KG1 (cell line): ENCODE results near the gene LCA5.
"Not testable (repeated sequence)": the region's sequence is repeated elsewhere in the genome, so short reads cannot be mapped to it uniquely, and the experiment has no call there.

Experiments used
- DNase-seq: peaks from one replicate; lab custom pipeline; 2025; lab: John Stamatoyannopoulos, UW

LCA5 gene

DNA sequence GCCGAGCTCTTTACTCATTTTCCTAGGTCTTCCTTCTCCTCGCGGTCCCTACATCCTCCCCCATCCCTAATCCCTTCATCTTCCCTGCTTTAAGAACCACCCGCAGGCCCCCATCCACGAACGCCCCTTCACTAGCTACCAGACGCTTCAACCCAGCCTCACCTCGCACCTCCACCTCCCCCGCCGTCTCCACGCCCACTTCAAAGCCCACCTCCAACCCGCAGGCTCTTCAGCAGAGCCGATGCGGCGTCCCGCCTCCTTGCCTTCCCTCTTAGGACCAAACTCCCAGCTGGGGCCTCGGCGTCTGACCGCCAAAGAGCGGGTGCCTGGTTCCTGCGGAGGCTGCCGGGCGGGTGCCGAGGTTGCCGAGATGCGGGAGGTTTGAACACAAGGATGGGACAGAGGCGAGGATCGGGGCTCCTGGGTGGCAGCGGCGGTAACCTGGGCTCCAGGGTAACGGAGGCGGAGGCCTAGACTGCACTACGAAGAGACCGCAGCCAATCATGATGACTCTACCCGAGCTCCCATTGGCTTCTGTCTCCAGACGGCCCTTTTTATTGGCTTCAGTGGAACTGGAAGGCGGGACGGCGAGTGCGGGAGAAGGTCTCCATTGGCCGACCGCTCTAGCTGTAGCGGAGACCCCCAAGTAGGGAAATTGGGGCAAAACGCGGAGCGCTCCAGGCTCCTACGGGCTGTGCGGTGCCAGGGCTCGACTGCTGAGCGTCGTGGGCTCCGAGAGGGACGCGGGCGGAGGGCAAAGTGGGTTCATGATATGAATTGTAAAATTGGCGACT lies at the start of gene LCA5:
TSS of gene LCA5 (minus strand) at position 477 of the 794 bp plus-strand sequence. CDS start 18,536 bp downstream, outside the sequence.
- peak; percentile 93 for DNase-seq

DNA sequence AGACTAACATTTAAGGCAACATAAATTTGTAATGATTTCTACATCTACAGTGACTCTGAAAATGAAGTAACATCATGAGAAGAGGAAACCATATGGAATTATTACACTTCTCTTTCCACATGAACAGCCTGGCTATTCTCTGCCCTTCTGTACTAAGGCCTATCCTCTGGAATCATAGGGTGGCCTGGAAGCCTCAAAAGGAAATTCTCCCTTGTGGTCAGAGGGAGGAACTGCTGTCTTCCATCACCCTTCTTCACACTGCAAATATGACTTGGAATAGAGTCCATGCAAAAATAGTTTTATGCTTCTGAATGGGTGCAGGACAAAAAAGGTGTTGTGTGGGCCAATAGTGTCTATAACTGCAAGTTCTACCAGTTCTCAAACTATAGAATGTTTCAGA lies 49.3 kb upstream of the LCA5 start:
- DNase-seq = no peak

DNA sequence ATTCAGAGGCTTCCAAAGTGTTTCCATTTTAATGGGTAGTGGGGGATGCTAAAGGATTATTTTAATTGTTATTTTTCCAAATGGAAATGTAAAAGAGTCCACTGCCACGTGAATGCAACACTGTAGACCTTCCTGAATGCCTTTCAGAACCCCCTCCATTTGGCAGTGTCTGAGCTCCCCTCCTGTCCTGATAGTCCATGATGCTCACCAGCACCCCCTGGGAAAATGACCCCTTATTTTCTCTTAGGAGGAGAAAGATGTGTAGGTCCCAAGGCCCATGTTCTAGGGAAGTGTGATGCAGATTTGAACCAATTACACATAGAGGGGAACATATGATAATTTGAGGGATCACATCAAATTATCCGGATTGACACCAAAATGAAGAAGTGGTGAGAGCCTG lies 47.1 kb upstream of the LCA5 start:
- no peak for DNase-seq

DNA sequence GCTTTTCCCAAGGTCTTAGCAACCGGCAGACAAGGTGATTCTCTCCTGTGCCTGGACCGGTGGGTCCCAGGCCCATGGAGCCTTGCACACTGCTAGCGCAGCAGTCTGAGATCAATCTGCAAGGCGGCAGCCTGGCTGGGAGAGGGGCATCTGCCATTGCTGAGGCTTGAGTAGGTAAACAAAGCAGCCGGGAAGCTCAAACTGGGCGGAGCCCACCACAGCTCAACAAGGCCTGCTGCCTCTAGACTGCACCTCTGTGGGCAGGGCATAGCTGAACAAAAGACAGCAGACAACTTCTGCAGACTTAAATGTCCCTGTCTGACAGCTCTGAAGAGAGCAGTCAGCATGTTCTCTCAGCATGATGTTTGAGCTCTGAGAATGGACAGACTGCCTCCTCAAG lies 40.7 kb upstream of the LCA5 start:
- not testable (repeated sequence) for DNase-seq

DNA sequence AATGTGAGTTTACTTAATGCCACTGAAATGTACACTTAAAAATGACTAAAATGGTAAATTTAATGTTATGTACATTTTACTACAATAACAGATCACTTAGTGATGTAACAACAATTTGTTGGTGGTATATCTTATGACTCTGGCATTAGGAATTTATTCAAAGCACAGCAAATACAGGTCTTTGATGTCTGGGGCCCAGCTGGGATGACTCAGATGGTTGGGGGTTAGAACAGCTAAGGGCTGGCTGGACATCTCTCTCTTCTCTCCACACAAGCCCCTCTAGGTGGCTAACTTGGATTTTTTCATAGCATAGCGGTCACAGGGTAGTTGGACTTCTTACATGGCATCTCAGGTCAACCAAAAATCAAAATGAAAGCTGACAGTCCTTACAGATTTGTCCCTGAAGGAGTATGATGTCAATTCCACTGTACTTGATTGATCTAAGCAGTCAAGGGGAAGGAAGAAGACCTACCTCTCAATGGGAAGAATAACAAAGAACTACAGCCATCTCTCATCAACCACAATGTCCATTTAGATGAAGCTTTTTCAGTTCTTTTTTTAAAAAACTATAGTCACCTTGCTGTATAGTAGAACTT lies 37.5 kb upstream of the LCA5 start:
- no peak for DNase-seq

DNA sequence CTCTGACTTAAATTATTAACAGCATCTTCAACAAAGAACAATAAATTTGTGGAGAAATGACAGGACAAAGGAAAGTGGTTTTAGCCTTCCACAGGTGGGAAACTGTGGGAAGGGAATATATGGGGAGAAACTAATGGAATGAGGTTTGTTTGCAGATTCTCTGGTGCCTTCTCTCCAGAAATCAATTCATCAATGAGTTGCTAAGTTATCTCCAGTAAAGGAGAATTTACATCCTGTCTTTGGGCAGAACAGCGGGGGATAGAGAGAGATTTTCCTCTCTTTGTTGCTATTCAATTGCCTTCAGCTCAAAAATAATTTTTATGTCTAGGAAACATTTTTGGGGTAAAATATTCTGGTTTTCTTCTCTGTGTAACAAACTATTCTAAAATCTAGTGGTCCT lies 36.9 kb upstream of the LCA5 start:
- no peak for DNase-seq

DNA sequence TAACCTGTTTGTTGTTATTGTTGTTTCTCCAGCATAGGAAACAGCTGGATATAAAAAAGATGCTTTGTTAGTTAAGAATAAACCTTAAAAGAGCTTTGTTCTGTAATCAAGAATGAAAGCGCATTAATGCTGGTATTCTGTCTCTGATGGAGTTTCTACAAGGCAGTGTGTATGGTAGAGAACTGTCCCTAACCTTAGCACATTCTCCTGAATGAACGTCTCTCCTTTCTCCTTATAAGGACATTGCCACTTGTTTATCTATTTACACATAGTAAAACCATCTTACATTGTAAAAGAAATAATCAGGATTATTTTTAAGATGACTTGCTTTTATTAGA lies 33.8 kb upstream of the LCA5 start:
- DNase-seq = no peak

DNA sequence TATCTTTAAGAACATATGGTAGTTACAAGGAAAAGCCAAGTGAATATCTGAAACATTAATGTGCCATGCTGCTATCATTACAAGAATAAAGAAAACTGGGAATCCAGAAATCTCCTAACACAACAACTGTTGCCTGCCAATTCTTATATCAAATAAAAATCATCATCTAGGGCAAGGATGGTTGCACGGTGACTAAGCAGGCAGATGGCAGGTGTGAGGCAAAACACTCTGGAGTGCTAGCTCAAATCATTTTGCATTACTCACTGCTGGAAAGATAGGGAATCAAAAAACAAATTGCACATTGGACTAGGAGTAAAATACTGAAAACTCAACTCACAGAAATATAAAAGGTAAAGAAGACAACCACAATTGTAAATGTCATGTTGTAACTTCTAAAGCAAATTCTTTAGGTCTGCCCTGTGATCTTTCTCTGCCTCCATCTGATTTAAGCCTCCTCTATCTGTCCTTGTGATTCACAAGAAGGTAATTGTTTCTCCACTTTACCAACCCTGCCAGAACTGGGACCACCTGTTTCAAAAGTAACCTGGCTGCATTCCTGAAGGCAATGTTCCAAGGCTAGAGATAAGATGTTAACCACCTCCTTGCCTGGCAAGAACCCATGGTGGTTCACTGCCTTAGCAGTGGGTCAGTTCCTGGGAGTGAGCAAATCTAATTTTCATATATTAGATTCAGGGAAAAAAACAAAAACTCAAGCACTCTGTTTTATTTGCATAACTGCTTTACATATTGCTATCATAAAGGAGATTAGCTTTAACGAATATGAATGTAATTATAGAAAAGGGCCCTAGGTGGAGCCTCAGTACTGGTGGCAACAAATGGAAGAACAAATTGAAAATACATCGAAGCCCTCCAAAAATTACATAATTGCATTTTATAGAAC lies 33.1 kb upstream of the LCA5 start:
- no peak for DNase-seq

DNA sequence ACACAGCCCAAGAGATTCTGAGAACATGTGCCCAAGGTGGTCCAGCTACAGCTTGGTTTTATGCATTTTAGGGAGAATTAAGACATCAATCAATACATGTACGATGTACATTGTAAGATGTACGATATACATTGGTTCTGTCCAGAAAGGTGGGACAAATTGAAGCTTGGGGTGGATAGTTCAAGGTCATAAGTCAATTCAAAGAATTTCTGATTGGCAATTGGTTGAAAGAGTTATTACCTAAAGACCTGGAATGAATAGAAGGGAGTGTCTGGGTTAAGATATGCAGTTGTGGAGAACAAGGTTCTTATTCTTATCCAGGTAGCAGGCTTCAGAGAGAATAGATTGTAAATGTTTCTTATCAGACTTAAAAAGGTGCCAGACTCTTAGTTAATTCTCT lies 31.8 kb upstream of the LCA5 start:
- no peak for DNase-seq

DNA sequence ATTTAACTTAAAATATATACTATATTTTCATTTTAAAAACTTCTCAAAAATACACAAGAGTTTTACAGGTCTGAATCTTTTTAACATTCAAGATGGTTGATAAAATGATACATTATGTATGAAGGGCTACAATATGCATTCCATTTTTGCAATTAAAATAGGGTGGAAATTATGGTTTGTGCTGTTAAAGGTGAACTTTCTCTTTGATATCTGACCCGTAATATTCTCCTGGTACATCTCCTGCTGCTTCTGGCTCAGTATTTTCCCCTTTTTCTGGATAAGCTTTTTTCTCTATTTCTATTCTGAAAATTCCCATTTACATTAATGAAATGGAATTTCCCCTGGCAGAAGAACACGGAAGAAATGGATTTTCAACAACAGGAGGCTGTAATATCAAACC lies 27.4 kb upstream of the LCA5 start:
- no peak for DNase-seq

DNA sequence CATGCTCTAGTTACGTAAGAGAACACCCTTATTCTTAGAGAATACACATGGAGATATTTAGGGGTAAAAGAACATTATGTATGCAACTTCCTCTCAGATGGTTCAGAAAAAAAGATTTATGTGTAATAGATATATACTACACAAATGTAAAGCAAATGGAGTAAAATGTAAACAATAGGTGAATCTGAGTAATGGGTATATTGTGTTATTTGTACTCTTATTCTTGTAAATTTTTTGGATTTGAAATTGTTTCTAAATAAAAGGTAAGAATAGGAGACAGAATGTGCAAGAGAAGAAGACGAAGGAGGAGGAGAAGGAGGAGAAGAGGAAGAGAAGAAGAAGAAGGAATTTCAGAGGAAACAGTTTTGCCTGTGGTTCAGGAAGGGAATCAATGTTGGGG lies 22.5 kb upstream of the LCA5 start:
- no peak for DNase-seq

DNA sequence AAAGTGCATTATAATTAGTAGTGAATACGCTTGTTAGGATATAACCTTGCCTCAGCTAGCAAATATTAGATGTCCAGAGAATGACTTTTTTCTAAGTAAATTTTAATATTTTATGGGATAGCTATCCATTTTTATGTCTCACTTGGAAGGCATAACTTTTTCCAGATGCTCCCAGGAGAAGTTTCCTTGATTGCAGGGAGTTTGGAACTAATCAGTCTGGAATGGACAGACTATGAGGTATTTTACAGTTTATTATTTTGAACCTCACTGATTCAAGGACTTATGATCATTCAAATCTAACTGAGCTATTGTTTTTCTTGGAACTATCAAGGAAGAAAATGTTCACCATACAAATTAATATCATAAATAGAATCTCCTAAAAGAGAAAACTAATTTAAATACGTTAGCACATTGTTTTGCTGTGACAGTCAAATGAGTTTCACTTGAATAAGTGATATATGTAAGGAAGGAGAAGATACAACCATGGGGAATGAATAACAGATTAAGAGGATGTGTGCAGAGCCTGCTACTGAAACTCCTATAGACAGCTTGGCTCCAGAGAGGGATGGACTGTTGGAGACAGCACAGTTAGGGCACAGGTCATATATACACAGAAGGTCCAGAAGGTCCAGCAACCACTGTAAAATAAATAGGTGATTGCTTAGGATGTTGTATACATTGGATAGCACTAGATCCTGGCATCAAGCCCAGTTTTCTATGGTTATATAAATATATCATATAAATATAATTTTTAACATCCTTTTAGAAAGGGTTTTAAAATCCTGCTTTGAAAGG lies 20.6 kb upstream of the LCA5 start:
- no peak for DNase-seq

DNA sequence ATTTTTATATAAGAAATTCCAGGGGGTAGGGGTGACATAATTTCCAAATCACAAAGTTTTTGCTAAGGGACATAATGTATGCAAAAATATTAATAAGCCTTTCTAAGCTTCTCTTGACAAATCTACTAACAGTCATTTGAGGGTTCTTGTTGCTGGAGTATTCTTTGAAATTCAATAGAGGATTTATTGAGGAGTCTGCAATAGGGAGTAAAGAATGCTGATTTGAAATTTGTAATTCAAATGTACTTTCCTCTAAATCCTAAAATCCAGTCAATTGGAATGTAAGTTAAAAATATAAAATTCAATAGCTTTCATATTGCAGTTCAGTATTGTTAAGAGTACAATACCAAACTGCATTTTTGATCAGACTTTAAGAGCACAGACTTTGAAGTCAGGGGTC lies 17.1 kb upstream of the LCA5 start:
- DNase-seq = no peak

DNA sequence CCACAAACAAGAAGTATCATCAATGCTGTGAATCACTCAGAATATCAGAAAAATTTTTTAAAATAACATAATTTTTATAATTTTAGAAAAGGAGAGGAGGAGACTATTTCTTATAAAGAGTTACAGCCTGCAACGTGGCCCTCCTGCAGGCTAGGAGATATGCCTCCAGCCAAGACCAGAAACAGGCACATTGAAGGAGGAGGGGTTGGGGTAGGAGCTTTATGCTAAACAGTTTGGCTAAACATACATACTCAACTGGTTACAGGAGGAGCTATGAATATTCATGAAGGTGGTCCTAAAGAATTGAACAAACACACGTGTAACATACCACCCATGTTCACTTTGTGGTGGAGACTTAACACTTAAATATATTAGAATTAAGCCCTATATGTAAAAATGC lies 14.2 kb upstream of the LCA5 start:
- no peak for DNase-seq

DNA sequence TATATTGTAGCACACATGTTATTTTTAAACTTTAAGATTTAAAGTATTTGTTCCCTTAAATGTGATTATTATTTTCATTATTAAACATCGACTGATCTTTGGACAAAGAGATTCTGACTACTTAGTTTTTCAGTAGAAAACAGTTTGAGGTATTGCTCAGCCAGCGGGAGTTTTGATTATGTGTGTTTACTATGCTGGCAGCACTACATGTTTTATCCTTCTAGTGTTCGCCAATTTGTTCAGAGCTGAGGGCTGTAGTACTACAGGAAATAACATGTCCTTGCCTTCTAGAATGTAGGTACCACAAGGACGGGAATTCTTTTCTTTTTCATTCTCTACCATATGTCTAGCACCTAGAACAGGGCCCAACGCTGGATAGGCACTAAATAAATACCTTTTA lies 11.1 kb upstream of the LCA5 start:
- DNase-seq = no peak

DNA sequence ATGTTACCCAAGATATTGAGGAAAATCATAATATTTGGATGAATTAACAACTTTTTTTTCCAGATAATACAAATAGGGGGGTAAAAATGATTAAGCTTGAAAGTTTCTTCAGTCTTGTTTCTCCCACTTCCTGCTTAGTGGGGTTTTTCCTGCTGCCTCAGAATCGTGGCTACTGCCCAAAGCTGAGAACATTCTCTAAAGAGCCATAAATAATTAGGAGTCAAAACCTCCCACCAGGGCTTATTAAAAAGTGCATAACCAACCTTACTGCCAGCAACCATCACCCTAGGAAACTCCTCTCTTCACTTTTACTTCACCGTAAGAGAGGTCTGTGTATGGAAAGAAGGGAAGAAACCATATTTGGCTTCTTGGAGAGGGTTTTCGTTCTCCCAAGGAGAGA lies 9.0 kb upstream of the LCA5 start:
- no peak for DNase-seq

DNA sequence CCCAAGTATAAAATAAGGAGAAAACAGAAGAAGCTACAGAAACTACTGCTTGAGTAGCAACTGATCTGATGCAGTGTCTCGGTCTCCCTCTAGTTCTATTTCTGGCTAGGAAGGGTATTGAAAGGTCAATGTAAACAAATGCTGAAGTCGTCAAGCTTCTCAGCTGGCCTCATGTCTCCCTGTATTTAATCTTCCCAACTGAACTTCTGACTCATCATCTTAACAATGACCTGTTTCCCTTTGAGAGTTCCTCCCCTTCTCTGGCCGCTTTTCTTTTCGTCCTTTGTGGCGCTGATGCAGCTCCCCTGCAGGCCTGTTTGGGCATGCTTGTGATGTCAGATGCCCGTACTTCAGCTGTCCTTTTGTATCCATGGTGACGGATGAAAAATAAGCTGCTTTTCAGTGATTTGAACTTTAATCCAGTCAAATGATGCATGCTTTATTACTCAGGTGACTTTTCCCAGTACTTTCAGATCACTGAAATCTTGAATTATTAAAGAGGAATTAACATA lies 7.8 kb upstream of the LCA5 start:
- DNase-seq = no peak

DNA sequence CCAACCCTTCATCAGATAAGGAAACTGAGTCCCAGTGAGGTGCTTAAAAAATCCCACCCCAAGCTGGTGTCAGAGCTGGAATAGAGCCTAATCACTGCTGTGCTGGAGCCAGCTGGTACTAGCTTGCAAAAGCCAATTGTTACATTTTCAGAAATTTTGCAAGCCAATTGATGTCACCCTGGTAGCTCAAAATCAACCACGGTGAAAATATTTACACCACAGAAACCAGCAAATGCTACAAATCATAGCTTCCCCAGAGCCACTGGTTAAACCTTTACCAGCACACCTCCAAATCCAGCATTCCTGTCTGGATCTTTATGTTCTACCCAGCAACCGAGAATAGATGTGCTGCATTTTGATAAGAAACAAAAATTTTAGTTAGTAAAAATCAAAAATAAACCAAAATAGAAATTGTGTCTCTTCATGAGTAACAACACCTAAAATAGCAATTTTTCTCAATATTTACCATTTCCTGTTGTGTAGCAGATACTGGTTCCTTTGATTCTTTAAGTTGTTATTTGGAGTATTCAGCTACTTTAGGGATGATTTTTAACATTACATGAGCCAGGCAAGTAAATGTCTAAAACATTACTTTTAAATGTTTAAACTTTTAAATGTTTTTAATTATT lies 7.2 kb upstream of the LCA5 start:
- no peak for DNase-seq

DNA sequence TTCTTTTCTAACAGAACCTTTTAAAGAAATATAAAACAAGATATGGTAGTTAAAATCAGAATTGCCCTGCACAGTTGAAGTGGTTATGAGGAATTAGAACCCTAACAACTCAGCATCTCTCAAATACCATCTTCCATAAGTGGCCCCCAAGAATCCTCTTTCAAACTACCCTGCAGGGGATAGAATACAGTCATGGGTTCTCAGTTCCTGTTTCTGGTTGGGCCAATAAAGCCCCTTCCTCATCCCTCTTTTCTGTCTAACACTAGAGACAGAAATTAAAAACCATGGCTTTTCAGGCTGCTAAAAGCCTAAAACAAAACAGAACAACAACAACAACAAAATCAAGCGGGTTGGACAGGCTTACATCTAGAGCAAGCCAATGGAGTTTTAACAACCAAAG lies 6.7 kb upstream of the LCA5 start:
- DNase-seq = no peak

DNA sequence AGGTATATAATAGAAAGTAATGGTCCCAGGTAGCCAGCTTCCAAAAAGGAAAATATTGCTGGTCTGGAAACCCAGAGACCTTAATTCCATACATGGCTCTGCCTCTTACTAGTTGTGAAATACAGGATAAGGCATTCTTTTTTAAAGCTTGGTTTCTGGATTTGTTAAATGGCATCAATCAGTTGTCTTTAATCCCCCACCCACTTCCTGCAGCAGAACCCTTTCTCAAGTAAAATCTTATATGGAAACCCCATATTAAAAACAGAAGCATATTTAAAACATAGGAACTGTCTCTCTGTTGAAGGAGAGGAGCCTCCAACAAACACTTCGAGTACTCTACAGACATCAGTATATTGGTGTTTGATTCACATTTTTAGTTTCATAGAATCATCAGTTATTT lies 6.2 kb upstream of the LCA5 start:
- no peak for DNase-seq
